Esophagus squamous epithelium (tissue), 4 donors: ENCODE results near the gene JADE1.

Source experiments
- POLR2A ChIP-seq, 4 donors: fragments of 450-650 bp; IDR thresholded peaks; one replicate each; pipeline ENCODE4 v1.6.1; 2017; ENCODE audit warnings: antibody characterized with exemption in 4 of 4, mild to moderate bottlenecking in 4 of 4, moderate library complexity in 3 of 4
- TF ChIP-seq, protein P1 (sequence below), 6 experiments: fragments of 450-650 bp in 4 of 6; fragments of 200-600 bp in 2 of 6; sonication (generic) in 2 of 6; IDR thresholded peaks; one replicate each; pipeline ENCODE4 v1.5.1; 2016 to 2019; ENCODE audit warnings: antibody characterized with exemption in 6 of 6, mild to moderate bottlenecking in 4 of 6, moderate library complexity in 4 of 6

DNA sequence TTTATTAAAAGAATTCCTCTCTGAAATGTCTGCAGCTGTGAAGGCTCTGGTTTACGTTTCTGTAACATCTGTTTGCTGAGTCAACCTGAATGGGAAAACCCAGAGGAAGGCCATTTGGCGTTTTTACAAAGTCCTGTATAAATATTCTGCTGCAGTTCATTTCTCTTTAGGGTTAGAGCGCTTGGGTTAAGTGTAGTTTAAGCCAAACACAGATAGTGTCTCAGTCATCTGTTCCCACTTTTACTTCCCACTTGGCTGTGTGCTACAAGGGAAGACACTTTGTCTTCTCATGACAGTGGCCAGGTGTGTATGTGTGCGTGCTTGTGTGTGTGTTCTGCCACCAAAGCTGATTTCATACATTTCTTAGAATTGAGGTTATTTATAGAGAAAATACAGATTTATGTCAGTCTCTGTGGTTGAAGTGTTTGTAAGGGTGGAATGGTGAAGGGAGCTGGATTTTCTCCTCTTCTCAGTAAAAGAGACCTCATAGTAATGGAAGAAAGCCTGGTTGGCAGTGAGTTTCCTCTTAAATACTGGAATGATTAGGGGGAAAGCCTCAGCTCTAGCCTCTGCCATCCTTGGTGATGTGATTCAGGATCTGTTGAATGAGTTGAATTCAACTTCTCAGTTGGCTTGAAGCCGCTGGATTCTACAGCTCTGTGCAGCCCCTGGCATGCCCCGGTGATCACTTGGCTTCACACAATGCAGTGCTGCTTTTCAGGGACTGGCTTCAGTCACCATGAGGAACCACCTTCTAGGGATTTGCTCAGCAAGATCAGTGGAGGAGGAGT lies 50.6 kb downstream of the JADE1 start:
- TF ChIP-seq, protein P1, sequence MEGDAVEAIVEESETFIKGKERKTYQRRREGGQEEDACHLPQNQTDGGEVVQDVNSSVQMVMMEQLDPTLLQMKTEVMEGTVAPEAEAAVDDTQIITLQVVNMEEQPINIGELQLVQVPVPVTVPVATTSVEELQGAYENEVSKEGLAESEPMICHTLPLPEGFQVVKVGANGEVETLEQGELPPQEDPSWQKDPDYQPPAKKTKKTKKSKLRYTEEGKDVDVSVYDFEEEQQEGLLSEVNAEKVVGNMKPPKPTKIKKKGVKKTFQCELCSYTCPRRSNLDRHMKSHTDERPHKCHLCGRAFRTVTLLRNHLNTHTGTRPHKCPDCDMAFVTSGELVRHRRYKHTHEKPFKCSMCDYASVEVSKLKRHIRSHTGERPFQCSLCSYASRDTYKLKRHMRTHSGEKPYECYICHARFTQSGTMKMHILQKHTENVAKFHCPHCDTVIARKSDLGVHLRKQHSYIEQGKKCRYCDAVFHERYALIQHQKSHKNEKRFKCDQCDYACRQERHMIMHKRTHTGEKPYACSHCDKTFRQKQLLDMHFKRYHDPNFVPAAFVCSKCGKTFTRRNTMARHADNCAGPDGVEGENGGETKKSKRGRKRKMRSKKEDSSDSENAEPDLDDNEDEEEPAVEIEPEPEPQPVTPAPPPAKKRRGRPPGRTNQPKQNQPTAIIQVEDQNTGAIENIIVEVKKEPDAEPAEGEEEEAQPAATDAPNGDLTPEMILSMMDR (IDR thresholded peaks at IDR 0.05) = no peak
- TF ChIP-seq POLR2A (IDR thresholded peaks at IDR 0.05) = no peak
